Measurements from ENCODE around the gene NPAS3.

GRCh38 chr14:33237115-33237740, 298.5 kb downstream of the NPAS3 start:
- TF ChIP-seq POLR2AphosphoS5 (IDR thresholded peaks at IDR 0.05; ENCODE audit: low read depth, low read length) (no peak), TAF1 (IDR thresholded peaks at IDR 0.05; ENCODE audit: borderline replicate concordance, insufficient read depth, low read length) (no peak), REST (IDR thresholded peaks at IDR 0.05; ENCODE audit: insufficient read depth in 1 of 2, low read depth in 2 of 2, low read length in 2 of 2) (no peak), SIN3A (IDR thresholded peaks at IDR 0.05; ENCODE audit: borderline replicate concordance, insufficient read depth, low read length) (no peak), FOXP2 (optimal IDR thresholded peaks at IDR 0.05; ENCODE audit: borderline replicate concordance, extremely low read depth, extremely low read length, insufficient read depth) (no peak)

All from PFSK-1 (cell line).